ENCODE results near the gene OSBPL9. TPM values are rescaled to one million over a fixed set of nuclear protein-coding genes. Genes with fewer than 3 reads are reported as not detected.

The OSBPL9 gene
- total and polyA plus RNA-seq, 9 of the 15 experiments (the other 6 are each of a cell fraction or from before 2014, with no cell fraction given): 43.9 to 217 (median 170) TPM

GRCh38 chr1:51649593-51650091 lies 32.8 kb downstream of the OSBPL9 start:
- Histone ChIP-seq H3K9me3 (replicated peaks; ENCODE audit: control insufficient read depth, insufficient read depth, low read depth, low read length) (no peaks in the 10 kb centered on the region), H4K20me1 (replicated peaks; ENCODE audit: control insufficient read depth, insufficient read depth, low read length) (peaks cover 7% of the 10 kb centered on the region; the same call in 1 of the 2 replicates), H3K9ac (ENCODE audit: insufficient read depth in 1 of 2, low read depth in 2 of 2, low read length in 2 of 2) (peak overlapping the region in 1 of 2 experiments; percentile 42; a peak in 2 of 4 replicates), H3K79me2 (ENCODE audit: control insufficient read depth, insufficient read depth, low read length) (peaks cover 57% of the 10 kb centered on the region), H3K27ac (ENCODE audit: extremely low read depth, low read depth, low read length) (peak overlapping the region; percentile 77), H2AFZ (ENCODE audit: low read depth, low read length) (peak overlapping the region; percentile 27; the same call in 1 of the 2 replicates), H3K27me3 (ENCODE audit: control insufficient read depth in 2 of 2, insufficient read depth in 2 of 2, low read length in 2 of 2) (no peaks in the 10 kb centered on the region), H3K4me2 (ENCODE audit: insufficient read depth, low read length) (peak overlapping the region; percentile 56), H3K4me1 (replicated peaks in 1 of 2; ENCODE audit: control insufficient read depth in 2 of 2, insufficient read depth in 2 of 2, low read length in 2 of 2) (peaks cover 15 to 37% of the 10 kb centered on the region in 2 experiments), H3K9me1 (ENCODE audit: control insufficient read depth, insufficient read depth, low read length) (no peaks in the 10 kb centered on the region), H3K4me3 (no peak overlapping the region), H3K36me3 (ENCODE audit: control insufficient read depth, insufficient read depth, low read length) (peaks cover 8% of the 10 kb centered on the region; the same call in 1 of the 3 replicates)
- peak in 1 of 4 experiments; percentile 77 for DNase-seq (ENCODE audit: extremely low read depth in 1 of 4, low spot score in 3 of 4)
- peak; percentile 79 for ATAC-seq
- BruUV-seq (replicated peaks): no TSS peak
- in situ Hi-C loops (cut with MboI): no loop called here
- FAIRE-seq: peak; percentile 75
- WGBS (ENCODE audit: insufficient coverage, low coverage, missing lambda C conversion rate): 7% methylated on average over 4 of the region's 4 CpGs
- intact Hi-C loops (cut with micrococcal nuclease): loop anchor here (5.0 kb wide), 1 partner anchor 78 kb away; no protein-coding TSS in a partner anchor
- ChIA-PET CTCF (ENCODE audit: low intra/inter-chr PET ratio) (interaction anchor here (0.6 kb wide), 1 partner anchor 120 kb away, joined by 4 read pairs; no protein-coding TSS in a partner anchor), POLR2A (interaction anchor here (2.3 kb wide), 1 partner anchor 13 kb away, joined by 23 read pairs; no protein-coding TSS in a partner anchor)
- TF ChIP-seq E2F5 (CRISPR knock-in tag; IDR thresholded peaks at IDR 0.05) (no peak), ZNF121 (CRISPR knock-in tag; conservative IDR thresholded peaks at IDR 0.05) (no peak), NCOA4 (IDR thresholded peaks at IDR 0.05; ENCODE audit: partially characterized antibody) (no peak), BACH1 (tag; IDR thresholded peaks at IDR 0.05) (no peak), TRIM25 (IDR thresholded peaks at IDR 0.05; ENCODE audit: borderline replicate concordance) (no peak), JUND (IDR thresholded peaks at IDR 0.05; ENCODE audit: borderline replicate concordance, low read depth, low read length) (peak; percentile 53; the same call in 1 of the 2 replicates), JUND (tag; IDR thresholded peaks at IDR 0.05; ENCODE audit: borderline replicate concordance, low read depth, low read length) (no peak; the same call in 2 of the 3 replicates), FIP1L1 (IDR thresholded peaks at IDR 0.05; ENCODE audit: low read depth, low read length, poor library complexity, severe bottlenecking) (no peak), ZNF316 (IDR thresholded peaks at IDR 0.05) (peak; percentile 74), MBD1 (CRISPR knock-in tag; IDR thresholded peaks at IDR 0.05) (no peak), SNAPC5 (CRISPR knock-in tag; IDR thresholded peaks at IDR 0.05) (no peak), ZSCAN32 (CRISPR knock-in tag; IDR thresholded peaks at IDR 0.05) (no peak), DPF2 (IDR thresholded peaks at IDR 0.05) (peak; percentile 89), E2F6 (IDR thresholded peaks at IDR 0.05; ENCODE audit: borderline replicate concordance in 1 of 2, extremely low read depth in 1 of 2, insufficient read depth in 1 of 2, insufficient read length in 1 of 2, low read depth in 1 of 2, low read length in 1 of 2, poor library complexity in 1 of 2, severe bottlenecking in 1 of 2) (no peak), CBFA2T3 (IDR thresholded peaks at IDR 0.05) (no peak), SIN3A (IDR thresholded peaks at IDR 0.05; ENCODE audit: borderline replicate concordance in 2 of 2, control insufficient read depth in 1 of 2, low read depth in 2 of 2, low read length in 2 of 2) (peak in 1 of 2 experiments; percentile 15; a peak in 1 of 4 replicates)
